IPS-18a (cell line): ENCODE measurements around the gene RGS14.
A peak's percentile ranks its signal among the peaks of the same experiment; 100 is the strongest.

Experiments
- H3K27ac ChIP-seq: one replicate; pipeline ENCODE4 v1.5.1; 2013; ENCODE audit warnings: low read length
- H3K27me3 ChIP-seq: one replicate; pipeline ENCODE4 v1.6.1; 2013; ENCODE audit warnings: mild to moderate bottlenecking, low read length; ENCODE audit not compliant: control insufficient read depth, insufficient read depth
- H3K36me3 ChIP-seq: one replicate; pipeline ENCODE4 v1.6.1; 2013; ENCODE audit warnings: low read depth, low read length; ENCODE audit not compliant: control insufficient read depth
- H3K4me1 ChIP-seq: one replicate; pipeline ENCODE4 v1.6.1; 2013; ENCODE audit warnings: low read depth, low read length; ENCODE audit not compliant: control insufficient read depth
- H3K4me3 ChIP-seq: one replicate; pipeline ENCODE4 v1.5.1; 2013; ENCODE audit warnings: low read length
- H3K9ac ChIP-seq: one replicate; pipeline ENCODE4 v1.6.1; 2013; ENCODE audit warnings: mild to moderate bottlenecking, low read length, moderate library complexity
- H3K9me3 ChIP-seq: one replicate; pipeline ENCODE4 v1.6.1; 2013; ENCODE audit warnings: low read depth, low read length; ENCODE audit not compliant: control insufficient read depth

The RGS14 gene

GRCh38 chr5:177362292-177362609 is 4.5 kb downstream of the RGS14 start:
- Histone ChIP-seq H3K4me1 (peaks cover 25% of the 10 kb centered on the region), H3K27me3 (peaks cover 6% of the 10 kb centered on the region), H3K9ac (peak overlapping the region; percentile 41), H3K36me3 (no peaks in the 10 kb centered on the region), H3K27ac (no peak overlapping the region), H3K9me3 (no peaks in the 10 kb centered on the region), H3K4me3 (peak overlapping the region; percentile 63)

- Histone ChIP-seq H3K9ac (peak overlapping the region; percentile 41), H3K27ac (no peak overlapping the region), H3K36me3 (no peaks in the 10 kb centered on the region), H3K27me3 (peaks cover 12% of the 10 kb centered on the region), H3K4me3 (peak overlapping the region; percentile 63), H3K4me1 (peaks cover 25% of the 10 kb centered on the region), H3K9me3 (no peaks in the 10 kb centered on the region)
Measured at GRCh38 chr5:177362610-177363507, 5.1 kb downstream of the RGS14 start.

- Histone ChIP-seq H3K4me1 (peaks cover 25% of the 10 kb centered on the region), H3K27ac (no peak overlapping the region), H3K9me3 (no peaks in the 10 kb centered on the region), H3K36me3 (no peaks in the 10 kb centered on the region), H3K4me3 (peak overlapping the region; percentile 63), H3K27me3 (peaks cover 19% of the 10 kb centered on the region), H3K9ac (no peak overlapping the region)
Measured at GRCh38 chr5:177363565-177363964, 5.8 kb downstream of the RGS14 start.

- H3K4me1 ChIP-seq = peaks cover 25% of the 10 kb centered on the region
- no peak overlapping the region for H3K27ac ChIP-seq
- no peaks in the 10 kb centered on the region for H3K36me3 ChIP-seq
- no peak overlapping the region for H3K9ac ChIP-seq
- H3K27me3 ChIP-seq = peaks cover 21% of the 10 kb centered on the region
- H3K4me3 ChIP-seq = no peak overlapping the region
- H3K9me3 ChIP-seq = no peaks in the 10 kb centered on the region
Measured at GRCh38 chr5:177364159-177364962, 6.6 kb downstream of the RGS14 start.

GRCh38 chr5:177365845-177366527 is 8.3 kb downstream of the RGS14 start:
- peaks cover 29% of the 10 kb centered on the region for H3K4me1 ChIP-seq
- H3K9me3 ChIP-seq = no peaks in the 10 kb centered on the region
- peak overlapping the region; percentile 63 for H3K4me3 ChIP-seq
- H3K9ac ChIP-seq = peak overlapping the region; percentile 78
- peak overlapping the region; percentile 81 for H3K27ac ChIP-seq
- no peaks in the 10 kb centered on the region for H3K36me3 ChIP-seq
- peaks cover 21% of the 10 kb centered on the region for H3K27me3 ChIP-seq

GRCh38 chr5:177366528-177367322 is 9.0 kb downstream of the RGS14 start:
- Histone ChIP-seq H3K4me1 (peaks cover 33% of the 10 kb centered on the region), H3K36me3 (no peaks in the 10 kb centered on the region), H3K4me3 (peak overlapping the region; percentile 63), H3K27ac (peak overlapping the region; percentile 81), H3K9ac (peak overlapping the region; percentile 78), H3K27me3 (peaks cover 21% of the 10 kb centered on the region), H3K9me3 (no peaks in the 10 kb centered on the region)

GRCh38 chr5:177367323-177367848 is 9.7 kb downstream of the RGS14 start:
- Histone ChIP-seq H3K9me3 (no peaks in the 10 kb centered on the region), H3K27ac (no peak overlapping the region), H3K4me1 (peaks cover 28% of the 10 kb centered on the region), H3K9ac (no peak overlapping the region), H3K27me3 (peaks cover 17% of the 10 kb centered on the region), H3K36me3 (no peaks in the 10 kb centered on the region), H3K4me3 (peak overlapping the region; percentile 63)

- Histone ChIP-seq H3K27ac (no peak overlapping the region), H3K9ac (no peak overlapping the region), H3K4me3 (peak overlapping the region; percentile 63), H3K9me3 (no peaks in the 10 kb centered on the region), H3K36me3 (no peaks in the 10 kb centered on the region), H3K27me3 (peaks cover 15% of the 10 kb centered on the region), H3K4me1 (peaks cover 24% of the 10 kb centered on the region)
Measured at GRCh38 chr5:177367981-177368868, 10.5 kb downstream of the RGS14 start.

- Histone ChIP-seq H3K9me3 (no peaks in the 10 kb centered on the region), H3K4me3 (no peak overlapping the region), H3K9ac (no peak overlapping the region), H3K36me3 (no peaks in the 10 kb centered on the region), H3K4me1 (peaks cover 25% of the 10 kb centered on the region), H3K27me3 (peaks cover 15% of the 10 kb centered on the region), H3K27ac (no peak overlapping the region)
Measured at GRCh38 chr5:177368869-177369644, 11.3 kb downstream of the RGS14 start.
